GM12878 (cell line): ENCODE measurements around the gene NDRG2. TPM values are rescaled to one million over a fixed set of nuclear protein-coding genes. Genes with fewer than 3 reads are reported as not detected.

Experiments used
- ATAC-seq: fragments of 200-7000 bp; cut with Tn5 transposase; 3 replicates; pipeline ENCODE4 v1.9.1; 2020; ENCODE audit warnings: mild to moderate bottlenecking, moderate library complexity
- BruUV-seq: library from RNA; stranded (reverse); fragments of 400-500 nt; replicated peaks from 2 replicates; lab custom pipeline; 2021; lab: Mats Ljungman, UMichigan
- CTCF ChIA-PET: fragments of 300-600 bp; sonication (Branson Sonifier 250); formaldehyde crosslinking; extraction: SDS; loops from one replicate; lab custom pipeline; 2021; ENCODE audit warnings: inconsistent platforms; lab: Yijun Ruan, JAX
- POLR2A ChIA-PET: fragments of 350-600 bp; formaldehyde crosslinking; extraction: SDS; loops from one replicate; lab custom pipeline; 2021; ENCODE audit warnings: inconsistent platforms; lab: Charles Lee
- RAD21 ChIA-PET: fragments of 300-600 bp; sonication (Branson Sonifier 250); formaldehyde crosslinking; loops from one replicate; lab custom pipeline; 2023; ENCODE audit warnings: antibody characterized with exemption; ENCODE audit not compliant: unreplicated experiment; lab: Charles Lee
- SMC1A ChIA-PET: fragments of 300-600 bp; sonication (Branson Sonifier 250); formaldehyde crosslinking; loops from one replicate; lab custom pipeline; 2023; ENCODE audit not compliant: unreplicated experiment, uncharacterized antibody; lab: Charles Lee
- DNase-seq: peaks from one replicate; pipeline ENCODE4 v3.0.0-alpha.2; 2011; ENCODE audit warnings: low read depth, low spot score
- FAIRE-seq: peaks from 3 replicates; lab custom pipeline; 2011; peaks lifted over from hg19 to GRCh38; lab: Jason Lieb, UNC
- H2AFZ ChIP-seq: 2 replicates; pipeline ENCODE4 v1.6.0; 2011; ENCODE audit warnings: low read depth, low read length, control low read depth; ENCODE audit not compliant: control insufficient read depth
- H3K27ac ChIP-seq: 2 replicates; pipeline ENCODE4 v1.5.1; 2011; ENCODE audit warnings: control low read depth; ENCODE audit not compliant: control insufficient read depth, insufficient read depth
- H3K27me3 ChIP-seq, 2 experiments: replicated peaks in 1 of 2; 2 replicates each; pipeline versions ENCODE4 v1.6.0 to v1.6.1; 2011; ENCODE audit warnings: low read length in 1 of 2; ENCODE audit not compliant: control insufficient read depth in 2 of 2, insufficient read depth in 2 of 2
- H3K36me3 ChIP-seq, 2 experiments: 2 replicates each; pipeline ENCODE4 v1.5.1; 2011; ENCODE audit warnings: low read length in 1 of 2; ENCODE audit not compliant: control insufficient read depth in 2 of 2, insufficient read depth in 2 of 2
- H3K4me1 ChIP-seq: 2 replicates; pipeline ENCODE4 v1.6.1; 2011; ENCODE audit warnings: mild to moderate bottlenecking, low read length, moderate library complexity, mixed read lengths; ENCODE audit not compliant: control insufficient read depth, insufficient read depth
- H3K4me2 ChIP-seq: 2 replicates; pipeline ENCODE4 v1.6.0; 2011; ENCODE audit warnings: control low read depth; ENCODE audit not compliant: control insufficient read depth, insufficient read depth
- H3K4me3 ChIP-seq: fragments of 200-600 bp; sonication (generic); 2 replicates; pipeline ENCODE4 v1.5.1; 2016
- H3K79me2 ChIP-seq: 2 replicates; pipeline ENCODE4 v1.6.0; 2011; ENCODE audit warnings: low read length; ENCODE audit not compliant: control insufficient read depth, insufficient read depth
- H3K9ac ChIP-seq: 2 replicates; pipeline ENCODE4 v1.8.0; 2011; ENCODE audit warnings: low read length, control low read depth, mixed read lengths; ENCODE audit not compliant: control insufficient read depth, insufficient read depth
- H3K9me3 ChIP-seq: replicated peaks from 3 replicates; pipeline ENCODE4 v1.5.1; 2011; ENCODE audit warnings: mild to moderate bottlenecking, low read length; ENCODE audit not compliant: control insufficient read depth, insufficient read depth
- H4K20me1 ChIP-seq: 2 replicates; pipeline ENCODE4 v1.6.0; 2011; ENCODE audit not compliant: control insufficient read depth, insufficient read depth
- ASH2L ChIP-seq: fragments of 300-600, 200-600 bp; sonication (generic); IDR thresholded peaks from 2 replicates; pipeline ENCODE4 v1.6.1; 2017; ENCODE audit warnings: low read depth, mild to moderate bottlenecking, borderline replicate concordance
- ATF7 ChIP-seq: fragments of 450-650 bp; IDR thresholded peaks from 2 replicates; pipeline ENCODE4 v1.6.1; 2016; ENCODE audit warnings: low read depth, mild to moderate bottlenecking
- CHD2 ChIP-seq: IDR thresholded peaks from 2 replicates; pipeline ENCODE4 v1.6.1; 2011; ENCODE audit warnings: low read depth, low read length, improper control_type of control experiment, borderline replicate concordance
- GATAD2B ChIP-seq: fragments of 450-650 bp; conservative IDR thresholded peaks from 2 replicates; pipeline ENCODE4 v1.6.1; 2017; ENCODE audit warnings: low read depth, mild to moderate bottlenecking, moderate library complexity
- KDM1A ChIP-seq: fragments of 200-600 bp; sonication (generic); IDR thresholded peaks from 2 replicates; pipeline ENCODE4 v1.6.1; 2016; ENCODE audit warnings: borderline replicate concordance
- KLF5 ChIP-seq: fragments of 450-650 bp; IDR thresholded peaks from 2 replicates; pipeline ENCODE4 v1.6.1; 2014; ENCODE audit warnings: mild to moderate bottlenecking; ENCODE audit not compliant: partially characterized antibody
- NFYA ChIP-seq: IDR thresholded peaks from 2 replicates; pipeline ENCODE4 v1.6.1; 2011; ENCODE audit warnings: low read depth, mild to moderate bottlenecking, low read length, improper control_type of control experiment, borderline replicate concordance
- NFYB ChIP-seq: IDR thresholded peaks from 2 replicates; pipeline ENCODE4 v1.6.1; 2011; ENCODE audit warnings: low read depth, mild to moderate bottlenecking, low read length, improper control_type of control experiment, moderate library complexity; ENCODE audit not compliant: insufficient read depth
- NRF1 ChIP-seq: conservative IDR thresholded peaks from 2 replicates; pipeline ENCODE4 v1.6.1; 2011; ENCODE audit warnings: mild to moderate bottlenecking, low read depth, low read length, improper control_type of control experiment
- RBBP5 ChIP-seq: fragments of 200-600 bp; sonication (generic); conservative IDR thresholded peaks from 2 replicates; pipeline ENCODE4 v1.6.1; 2016
- SMARCA5 ChIP-seq: fragments of 450-650 bp; IDR thresholded peaks from 2 replicates; pipeline ENCODE4 v1.6.1; 2017; ENCODE audit warnings: mild to moderate bottlenecking
- YBX1 ChIP-seq: fragments of 450-650 bp; IDR thresholded peaks from 2 replicates; pipeline ENCODE4 v1.6.1; 2016; ENCODE audit warnings: antibody characterized with exemption
- WGBS: methylation state at CpG from one replicate; pipeline ENCODE4 v1.1.6; 2016; ENCODE audit warnings: low lambda C conversion rate; ENCODE audit not compliant: insufficient replicate concordance, insufficient coverage; ENCODE audit errors: missing lambda C conversion rate; 5-methylcytosine and 5-hydroxymethylcytosine counted together
- in situ Hi-C: fragments of 300-500 bp; cut with MboI; formaldehyde crosslinking; loops from 9 replicates; pipeline ENCODE4 v1.14.3; 2018; ENCODE audit warnings: mixed read lengths
- intact Hi-C: fragments of 100-400 bp; cut with micrococcal nuclease; formaldehyde crosslinking; loops from one replicate; pipeline ENCODE4 v1.14.2; 2022; ENCODE audit not compliant: unreplicated experiment
- polyA plus RNA-seq, 11 experiments: library from polyadenylated mRNA; depleted of rRNA in 4 of 11; unstranded in 6 of 11; stranded (reverse) in 5 of 11; fragments of >200 nt; fragmentation: Nextera tagmentation in 4 of 11; fragmentation: Illumina TruSeq in 1 of 11; extraction: Ambion mirVana in 4 of 11; extraction: Trizol in 1 of 11; gene quantifications; 1 replicate in 1 of 11; 2 replicates in 10 of 11; pipeline versions ENCODE4 v1.2.1 to v1.2.3, GENCODE V29; 2011 to 2016; ENCODE audit warnings: inconsistent platforms in 2 of 11, missing spikeins in 2 of 11, low read depth in 1 of 11
- total RNA-seq, 4 experiments: library from RNA; depleted of rRNA in 3 of 4; stranded (reverse); fragments of >200 nt in 3 of 4; fragmentation: Illumina TruSeq in 1 of 4; extraction: Trizol in 1 of 4; gene quantifications; 2 replicates each; pipeline versions ENCODE4 v1.2.1 to v1.2.3, GENCODE V29; 2013 to 2021
- TF ChIP-seq, protein P1 (sequence below): fragments of 450-650 bp; formaldehyde crosslinking; IDR thresholded peaks from 2 replicates; pipeline ENCODE4 v1.4.0; 2020; ENCODE audit warnings: mild to moderate bottlenecking, moderate library complexity

Gene NDRG2
- total and polyA plus RNA-seq, 10 of the 15 experiments (the other 5 are each of a cell fraction or from before 2014, with no cell fraction given), result 0.15 to 0.49 TPM; not detected in 8

DNA sequence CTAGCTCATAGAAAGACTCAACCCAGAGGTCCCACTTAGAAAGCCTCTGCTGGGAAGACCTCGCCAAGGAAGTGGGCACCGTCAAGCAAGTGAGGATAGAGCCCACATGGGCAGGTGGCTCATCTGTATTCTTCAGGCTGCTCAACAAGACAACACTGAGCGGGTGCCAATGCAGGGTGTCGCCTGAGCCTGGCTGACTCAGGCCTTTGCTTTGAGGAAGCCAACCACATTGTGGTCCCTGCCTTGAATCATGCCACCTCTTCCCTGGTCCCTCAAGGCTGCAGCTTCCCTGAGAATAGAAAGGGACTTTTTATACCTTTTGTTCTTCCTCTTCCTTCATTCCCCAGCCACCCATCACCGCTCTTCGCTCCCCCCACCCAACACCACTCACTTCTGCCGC, 11.9 kb upstream of the NDRG2 start:
- BruUV-seq, result no TSS peak
- Histone ChIP-seq H3K4me3 (no peak overlapping the region), H3K4me1 (peaks cover 8% of the 10 kb centered on the region), H2AFZ (no peak overlapping the region), H4K20me1 (no peaks in the 10 kb centered on the region), H3K27ac (no peak overlapping the region), H3K36me3 (no peaks in the 10 kb centered on the region), H3K79me2 (no peaks in the 10 kb centered on the region), H3K4me2 (no peak overlapping the region), H3K9me3 (no peaks in the 10 kb centered on the region), H3K9ac (no peak overlapping the region), H3K27me3 (peaks cover 0 to under 1% of the 10 kb centered on the region in 2 experiments; a peak in 1 of 4 replicates)
- in situ Hi-C loops, result no loop called here
- WGBS, result 63% methylated on average over 7 of the region's 7 CpGs
- POLR2A ChIA-PET, result no interaction called here
- RAD21 ChIA-PET, result interaction anchor here (1.4 kb wide), 1 partner anchor 18 kb away, joined by 3 read pairs; no protein-coding TSS in a partner anchor
- no peak for ATAC-seq
- CTCF ChIA-PET, result interaction anchor here (0.9 to 2.4 kb wide), 4 partner anchors 22 to 66 kb away, joined by 4 to 14 read pairs (median 5); no protein-coding TSS in a partner anchor
- SMC1A ChIA-PET, result interaction anchor here (0.7 kb wide), 1 partner anchor 68 kb away, joined by 3 read pairs; no protein-coding TSS in a partner anchor
- TF ChIP-seq GATAD2B, result no peak
- TF ChIP-seq RBBP5, result no peak
- no peak for TF ChIP-seq KLF5
- no peak for TF ChIP-seq ATF7
- TF ChIP-seq NFYA, result no peak
- no peak for TF ChIP-seq ASH2L
- TF ChIP-seq SMARCA5, result no peak
- no peak for TF ChIP-seq CHD2
- TF ChIP-seq, protein P1, sequence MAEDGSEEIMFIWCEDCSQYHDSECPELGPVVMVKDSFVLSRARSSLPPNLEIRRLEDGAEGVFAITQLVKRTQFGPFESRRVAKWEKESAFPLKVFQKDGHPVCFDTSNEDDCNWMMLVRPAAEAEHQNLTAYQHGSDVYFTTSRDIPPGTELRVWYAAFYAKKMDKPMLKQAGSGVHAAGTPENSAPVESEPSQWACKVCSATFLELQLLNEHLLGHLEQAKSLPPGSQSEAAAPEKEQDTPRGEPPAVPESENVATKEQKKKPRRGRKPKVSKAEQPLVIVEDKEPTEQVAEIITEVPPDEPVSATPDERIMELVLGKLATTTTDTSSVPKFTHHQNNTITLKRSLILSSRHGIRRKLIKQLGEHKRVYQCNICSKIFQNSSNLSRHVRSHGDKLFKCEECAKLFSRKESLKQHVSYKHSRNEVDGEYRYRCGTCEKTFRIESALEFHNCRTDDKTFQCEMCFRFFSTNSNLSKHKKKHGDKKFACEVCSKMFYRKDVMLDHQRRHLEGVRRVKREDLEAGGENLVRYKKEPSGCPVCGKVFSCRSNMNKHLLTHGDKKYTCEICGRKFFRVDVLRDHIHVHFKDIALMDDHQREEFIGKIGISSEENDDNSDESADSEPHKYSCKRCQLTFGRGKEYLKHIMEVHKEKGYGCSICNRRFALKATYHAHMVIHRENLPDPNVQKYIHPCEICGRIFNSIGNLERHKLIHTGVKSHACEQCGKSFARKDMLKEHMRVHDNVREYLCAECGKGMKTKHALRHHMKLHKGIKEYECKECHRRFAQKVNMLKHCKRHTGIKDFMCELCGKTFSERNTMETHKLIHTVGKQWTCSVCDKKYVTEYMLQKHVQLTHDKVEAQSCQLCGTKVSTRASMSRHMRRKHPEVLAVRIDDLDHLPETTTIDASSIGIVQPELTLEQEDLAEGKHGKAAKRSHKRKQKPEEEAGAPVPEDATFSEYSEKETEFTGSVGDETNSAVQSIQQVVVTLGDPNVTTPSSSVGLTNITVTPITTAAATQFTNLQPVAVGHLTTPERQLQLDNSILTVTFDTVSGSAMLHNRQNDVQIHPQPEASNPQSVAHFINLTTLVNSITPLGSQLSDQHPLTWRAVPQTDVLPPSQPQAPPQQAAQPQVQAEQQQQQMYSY (CRISPR knock-in tag), result no peak
- TF ChIP-seq YBX1, result no peak
- no peak for TF ChIP-seq NRF1
- no peak for TF ChIP-seq NFYB
- TF ChIP-seq KDM1A, result no peak
- no peak for DNase-seq
- intact Hi-C loops, result no loop called here
- no peak for FAIRE-seq
